Transverse colon (tissue), 4 donors: ENCODE data around the gene ABCA1. TPM values are rescaled to one million over a fixed set of nuclear protein-coding genes. Genes with fewer than 3 reads are reported as not detected.
"Not testable (repeated sequence)": the region's sequence is repeated elsewhere in the genome, so short reads cannot be mapped to it uniquely, and the experiment has no call there.

Experiments
- DNase-seq: peaks from one replicate; pipeline ENCODE4 v3.0.0-alpha.2; 2019
- H3K27ac ChIP-seq, 4 donors: fragments of 200-600 bp; sonication (generic); 2 replicates each; pipeline ENCODE4 v1.5.1; 2016 to 2018; ENCODE audit warnings: inconsistent platforms in 4 of 4
- H3K27me3 ChIP-seq: fragments of 200-600 bp; sonication (generic); 2 replicates; pipeline ENCODE4 v1.5.1; 2017; ENCODE audit warnings: inconsistent platforms
- H3K36me3 ChIP-seq, 4 donors: fragments of 200-600 bp; sonication (generic); 2 replicates each; pipeline ENCODE4 v1.5.1; 2017 to 2019; ENCODE audit warnings: inconsistent platforms in 4 of 4
- H3K4me1 ChIP-seq, 4 donors: fragments of 200-600 bp; sonication (generic); 2 replicates each; pipeline ENCODE4 v1.5.1; 2017 to 2020; ENCODE audit warnings: inconsistent platforms in 4 of 4
- H3K4me3 ChIP-seq, 4 donors: fragments of 200-600 bp; sonication (generic); 1 replicate in 1 of 4; 2 replicates in 3 of 4; pipeline versions ENCODE4 v1.5.1 to v1.6.1; 2017 to 2019; ENCODE audit warnings: inconsistent platforms in 4 of 4
- H3K9me3 ChIP-seq, 2 donors: fragments of 200-600 bp; sonication (generic); 2 replicates each; pipeline ENCODE4 v1.5.1; 2017 to 2019; ENCODE audit warnings: inconsistent platforms in 2 of 2
- CTCF ChIP-seq, 5 experiments: fragments of 200-600 bp in 3 of 5; fragments of 450-650 bp in 2 of 5; sonication (generic) in 3 of 5; IDR thresholded peaks; 1 replicate in 2 of 5; 2 replicates in 3 of 5; pipeline ENCODE4 v1.5.1; 2016 to 2017; ENCODE audit warnings: antibody characterized with exemption in 5 of 5, inconsistent platforms in 3 of 5, mild to moderate bottlenecking in 2 of 5, moderate library complexity in 1 of 5
- EP300 ChIP-seq: sonication (generic); formaldehyde crosslinking; IDR thresholded peaks from one replicate; pipeline ENCODE4 v1.6.1; 2017; ENCODE audit warnings: antibody characterized with exemption, low read depth
- POLR2A ChIP-seq: fragments of 450-650 bp; IDR thresholded peaks from one replicate; pipeline ENCODE4 v1.6.1; 2016; ENCODE audit warnings: antibody characterized with exemption, mild to moderate bottlenecking, moderate library complexity
- POLR2AphosphoS5 ChIP-seq, 3 donors: sonication (generic); formaldehyde crosslinking; IDR thresholded peaks; one replicate each; pipeline ENCODE4 v1.6.1; 2016; ENCODE audit warnings: antibody characterized with exemption in 3 of 3
- WGBS, 2 donors: methylation state at CpG; one replicate each; pipeline ENCODE4 v1.1.5; 2018; ENCODE audit warnings: low coverage in 1 of 2; 5-methylcytosine and 5-hydroxymethylcytosine counted together
- in situ Hi-C, 4 donors: fragments of 200-750 bp; cut with MboI; loops; one replicate each; pipeline versions ENCODE4 v1.15.0 to v1.15.1; 2017; ENCODE audit warnings: low sequenced_read_pairs in 3 of 4, low pct_ligation_motif_present in 1 of 4, low pct_unique_long_range_greater_than_20kb in 1 of 4
- intact Hi-C: fragments of 100-400 bp; cut with DNase I; formaldehyde crosslinking; loops from one replicate; pipeline ENCODE4 v1.15.1; 2023; ENCODE audit warnings: low total_unique reads
- total RNA-seq, 4 donors: library from RNA; depleted of rRNA; stranded (reverse); fragments of >200 nt; gene quantifications; one replicate each; pipeline ENCODE4 v1.1.0, GENCODE V29; 2016

The ABCA1 gene
- total RNA-seq, 4 donors from 2014 or later = 20.5 to 67.3 (median 60.5) TPM

- intact Hi-C loops = loop anchor here (10.0 kb wide), 2 partner anchors 142 to 492 kb away; no protein-coding TSS in a partner anchor
- Histone ChIP-seq H3K36me3 (no peaks in the 10 kb centered on the region), H3K9me3 (no peaks in the 10 kb centered on the region), H3K4me3 (peak overlapping the region in 1 of 4 donors; percentile 0), H3K27me3 (no peaks in the 10 kb centered on the region), H3K27ac (peak overlapping the region in 3 of 4 donors; percentile 12 to 37 (median 23)), H3K4me1 (peaks cover 5 to 72% (median 27%) of the 10 kb centered on the region in 4 donors)
- TF ChIP-seq POLR2A (no peak), EP300 (no peak)
- DNase-seq = no peak
- 86 to 91% methylated on average over 2 of the region's 2 CpGs for WGBS, 2 donors
- in situ Hi-C loops = loop anchor here (5.0 to 25.0 kb wide), 7 partner anchors 58 to 492 kb away; partner anchors contain the start of gene SLC44A1 (in 1 of the 4)
Observed at GRCh38 chr9:104923289-104923688, 4.7 kb downstream of the ABCA1 start.

GRCh38 chr9:104922748-104923147 is 5.2 kb downstream of the ABCA1 start:
- in situ Hi-C loops (loop anchor here (5.0 to 25.0 kb wide), 7 partner anchors 58 to 492 kb away; partner anchors contain the start of gene SLC44A1 (in 1 of the 4)), intact Hi-C loops (loop anchor here (10.0 kb wide), 2 partner anchors 142 to 492 kb away; no protein-coding TSS in a partner anchor)
- H3K27me3 ChIP-seq, DNase-seq, H3K9me3 ChIP-seq, H3K36me3 ChIP-seq: not testable (repeated sequence)
- H3K4me1 ChIP-seq = peaks cover 3 to 71% (median 25%) of the 10 kb centered on the region in 4 donors
- H3K4me3 ChIP-seq = peak overlapping the region in 1 of 4 donors; percentile 1
- WGBS, 2 donors = 89 to 92% methylated on average over 7 of the region's 7 CpGs
- H3K27ac ChIP-seq = peak overlapping the region in 3 of 4 donors; percentile 5 to 53 (median 40)

- TF ChIP-seq POLR2A = no peak
- no peak for TF ChIP-seq CTCF (IDR thresholded peaks at IDR 0.05)
- no peak for TF ChIP-seq POLR2AphosphoS5 (IDR thresholded peaks at IDR 0.05)
- no peak for TF ChIP-seq EP300
- Histone ChIP-seq H3K36me3 (no peaks in the 10 kb centered on the region), H3K4me1 (peaks cover 7 to 81% (median 27%) of the 10 kb centered on the region in 4 donors), H3K27me3 (no peaks in the 10 kb centered on the region), H3K9me3 (no peaks in the 10 kb centered on the region), H3K4me3 (no peak overlapping the region), H3K27ac (peak overlapping the region; percentile 26 to 53 (median 42))
- DNase-seq = no peak
- WGBS, 2 donors = 44 to 54% methylated on average over 3 of the region's 3 CpGs
- intact Hi-C loops (loop anchor here (10.0 kb wide), 2 partner anchors 144 to 494 kb away; no protein-coding TSS in a partner anchor), in situ Hi-C loops (loop anchor here (5.0 to 25.0 kb wide), 7 partner anchors 56 to 494 kb away; partner anchors contain the start of gene SLC44A1 (in 1 of the 4))
Observed at GRCh38 chr9:104921067-104921741, 6.8 kb downstream of the ABCA1 start.

GRCh38 chr9:104915753-104916152 is 12.2 kb downstream of the ABCA1 start:
- H3K27ac ChIP-seq = no peak overlapping the region
- WGBS, 2 donors = 70 to 80% methylated on average over 3 of the region's 3 CpGs
- intact Hi-C loops = no loop called here
- H3K9me3 ChIP-seq = no peaks in the 10 kb centered on the region
- in situ Hi-C loops = loop anchor here in 1 of 4 donors (25.0 kb wide), 1 partner anchor 497 kb away; no protein-coding TSS in a partner anchor
- H3K36me3 ChIP-seq = no peaks in the 10 kb centered on the region
- TF ChIP-seq POLR2A (no peak), CTCF (IDR thresholded peaks at IDR 0.05) (no peak), POLR2AphosphoS5 (IDR thresholded peaks at IDR 0.05) (no peak), EP300 (no peak)
- no peak overlapping the region for H3K4me3 ChIP-seq
- no peaks in the 10 kb centered on the region for H3K27me3 ChIP-seq
- DNase-seq = no peak
- peaks cover 10 to 76% (median 29%) of the 10 kb centered on the region in 4 donors for H3K4me1 ChIP-seq

GRCh38 chr9:104915049-104915448 is 12.9 kb downstream of the ABCA1 start:
- TF ChIP-seq POLR2A (no peak), POLR2AphosphoS5 (IDR thresholded peaks at IDR 0.05) (no peak), EP300 (no peak), CTCF (IDR thresholded peaks at IDR 0.05) (no peak)
- H3K36me3 ChIP-seq = no peaks in the 10 kb centered on the region
- in situ Hi-C loops = loop anchor here in 1 of 4 donors (25.0 kb wide), 1 partner anchor 497 kb away; no protein-coding TSS in a partner anchor
- no peak overlapping the region for H3K4me3 ChIP-seq
- intact Hi-C loops = no loop called here
- no peak overlapping the region for H3K27ac ChIP-seq
- no peak for DNase-seq
- no peaks in the 10 kb centered on the region for H3K9me3 ChIP-seq
- H3K27me3 ChIP-seq = no peaks in the 10 kb centered on the region
- H3K4me1 ChIP-seq = peaks cover 13 to 76% (median 34%) of the 10 kb centered on the region in 4 donors
- 59 to 68% methylated on average over 7 of the region's 7 CpGs for WGBS, 2 donors
